ENCODE results near the gene ARCN1. TPM values are rescaled to one million over a fixed set of nuclear protein-coding genes. Genes with fewer than 3 reads are reported as not detected.

ARCN1 gene
- total and polyA plus RNA-seq, 2 of the 4 experiments (the other 2 are of a cell fraction): 148 to 212 TPM

- Histone ChIP-seq H3K4me1 (ENCODE audit: control insufficient read depth, insufficient read depth, low read length) (peaks cover 38% of the 10 kb centered on the region), H3K9ac (ENCODE audit: low read depth, low read length) (peak overlapping the region; percentile 85), H3K9me1 (ENCODE audit: insufficient read depth, low read length) (peaks cover 39% of the 10 kb centered on the region), H4K5ac (ENCODE audit: low read depth, low read length) (no peak overlapping the region), H3K14ac (replicated peaks; ENCODE audit: low read depth, low read length) (peak overlapping the region; percentile 74), H3K36me3 (ENCODE audit: control insufficient read depth, insufficient read depth, low read length) (peaks cover 18% of the 10 kb centered on the region), H3K4ac (ENCODE audit: low read depth, low read length) (peak overlapping the region; percentile 100), H3K23ac (ENCODE audit: low read depth, low read length) (peak overlapping the region; percentile 76; the same call in 1 of the 2 replicates), H2BK5ac (ENCODE audit: low read depth, low read length, poor library complexity, severe bottlenecking) (peak overlapping the region; percentile 98), H3K4me2 (ENCODE audit: low read depth, low read length) (peak overlapping the region; percentile 91), H4K20me1 (ENCODE audit: insufficient read depth, low read length) (peaks cover 15% of the 10 kb centered on the region), H3K4me3 (ENCODE audit: insufficient read depth, low read depth, low read length) (peak overlapping the region; percentile 93), H3K79me1 (ENCODE audit: low read depth in 1 of 2, low read length in 2 of 2) (peaks cover 15 to 56% of the 10 kb centered on the region in 2 experiments; a peak in 3 of 4 replicates), H2BK15ac (ENCODE audit: low read depth, low read length) (no peak overlapping the region; the same call in 2 of the 3 replicates), H3K18ac (ENCODE audit: low read depth, low read length) (no peak overlapping the region), H2AK5ac (ENCODE audit: low read depth, low read length) (peak overlapping the region; percentile 100), H2AFZ (replicated peaks; ENCODE audit: low read length, poor library complexity) (peak overlapping the region; percentile 79), H3K56ac (ENCODE audit: extremely low read depth, insufficient read depth, low read length) (0 out of 2 replicates have a peak overlapping the region, but pooled peaks have one; percentile 24), H4K8ac (ENCODE audit: low read depth in 2 of 2, low read length in 2 of 2) (peak overlapping the region; percentile 87 to 97; a peak in 3 of 4 replicates), H2BK20ac (ENCODE audit: low read depth, low read length) (no peak overlapping the region), H2BK120ac (ENCODE audit: low read depth, low read length) (peak overlapping the region; percentile 97), H3K9me3 (ENCODE audit: control insufficient read depth, insufficient read depth, low read length) (no peaks in the 10 kb centered on the region), H4K91ac (ENCODE audit: insufficient read depth, low read depth, low read length) (peak overlapping the region; percentile 98), H3K27me3 (ENCODE audit: control insufficient read depth, insufficient read depth, low read length) (no peaks in the 10 kb centered on the region), H2AK9ac (replicated peaks; ENCODE audit: low read depth, low read length, poor library complexity) (peak overlapping the region; percentile 97), H3K27ac (ENCODE audit: insufficient read depth, low read length) (peak overlapping the region; percentile 90)
- dilution Hi-C loops (cut with HindIII; ENCODE audit: low sequenced_read_pairs, unreplicated experiment) (no loop called here), intact Hi-C loops (cut with micrococcal nuclease) (no loop called here), in situ Hi-C loops (cut with MboI; ENCODE audit: low sequenced_read_pairs) (no loop called here)
- TF ChIP-seq SMC3 (IDR thresholded peaks at IDR 0.05; ENCODE audit: low read depth, low read length): no peak
- TF ChIP-seq CEBPB (IDR thresholded peaks at IDR 0.05; ENCODE audit: low read depth, low read length): no peak
- no peak for TF ChIP-seq RAD21 (IDR thresholded peaks at IDR 0.05; ENCODE audit: low read length)
- TF ChIP-seq, protein P1, sequence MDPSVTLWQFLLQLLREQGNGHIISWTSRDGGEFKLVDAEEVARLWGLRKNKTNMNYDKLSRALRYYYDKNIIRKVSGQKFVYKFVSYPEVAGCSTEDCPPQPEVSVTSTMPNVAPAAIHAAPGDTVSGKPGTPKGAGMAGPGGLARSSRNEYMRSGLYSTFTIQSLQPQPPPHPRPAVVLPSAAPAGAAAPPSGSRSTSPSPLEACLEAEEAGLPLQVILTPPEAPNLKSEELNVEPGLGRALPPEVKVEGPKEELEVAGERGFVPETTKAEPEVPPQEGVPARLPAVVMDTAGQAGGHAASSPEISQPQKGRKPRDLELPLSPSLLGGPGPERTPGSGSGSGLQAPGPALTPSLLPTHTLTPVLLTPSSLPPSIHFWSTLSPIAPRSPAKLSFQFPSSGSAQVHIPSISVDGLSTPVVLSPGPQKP (IDR thresholded peaks at IDR 0.05; ENCODE audit: borderline replicate concordance, low read depth, low read length): no peak
- no peak for TF ChIP-seq MXI1 (IDR thresholded peaks at IDR 0.05; ENCODE audit: borderline replicate concordance, low read depth, low read length)
- 0 out of 2 replicates have a peak, but pooled peaks have one; percentile 0 for TF ChIP-seq MAZ (IDR thresholded peaks at IDR 0.05; ENCODE audit: borderline replicate concordance, low read depth, low read length)
- TF ChIP-seq, protein P2, sequence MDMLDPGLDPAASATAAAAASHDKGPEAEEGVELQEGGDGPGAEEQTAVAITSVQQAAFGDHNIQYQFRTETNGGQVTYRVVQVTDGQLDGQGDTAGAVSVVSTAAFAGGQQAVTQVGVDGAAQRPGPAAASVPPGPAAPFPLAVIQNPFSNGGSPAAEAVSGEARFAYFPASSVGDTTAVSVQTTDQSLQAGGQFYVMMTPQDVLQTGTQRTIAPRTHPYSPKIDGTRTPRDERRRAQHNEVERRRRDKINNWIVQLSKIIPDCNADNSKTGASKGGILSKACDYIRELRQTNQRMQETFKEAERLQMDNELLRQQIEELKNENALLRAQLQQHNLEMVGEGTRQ (IDR thresholded peaks at IDR 0.05; ENCODE audit: low read depth, low read length): no peak
- no peak for TF ChIP-seq CTCF (conservative IDR thresholded peaks at IDR 0.05; ENCODE audit: low read depth, low read length)
- TF ChIP-seq CHD1 (IDR thresholded peaks at IDR 0.05; ENCODE audit: low read depth, low read length): peak; percentile 77; the same call in 1 of the 2 replicates
- TF ChIP-seq BHLHE40 (IDR thresholded peaks at IDR 0.05; ENCODE audit: low read depth, low read length): no peak
- TF ChIP-seq POLR2A (IDR thresholded peaks at IDR 0.05; ENCODE audit: low read depth, low read length): peak; percentile 6; the same call in 1 of the 2 replicates
- TF ChIP-seq FOS (IDR thresholded peaks at IDR 0.05; ENCODE audit: low read depth, low read length): no peak
- DNase-seq: no peak
- no peak for ATAC-seq (ENCODE audit: low read depth)
- POLR2A ChIA-PET (ENCODE audit: unreplicated experiment): interaction anchor here (3.6 kb wide), 1 partner anchor 9 kb away, joined by 36 read pairs; no protein-coding TSS in a partner anchor
- CTCF ChIA-PET: no interaction called here
- BruUV-seq (replicated peaks): no TSS peak
- WGBS, 2 experiments (ENCODE audit: extremely low coverage in 2 of 2, insufficient read length in 1 of 2): 13% methylated on average over 13 of the region's 42 CpGs; no CpG with 5 or more reads in 1 of the 2 experiments
Observed at GRCh38 chr11:118610225-118610772, 38.1 kb downstream of the ARCN1 start.

Measured in IMR-90 (cell line).